Activated T-helper 1 cell treated with Interleukin-2 at 50 U/mL for 16 hours (primary cell): ENCODE results near the gene SLC6A1.

ENCODE experiments used
- DNase-seq: peaks from one replicate; pipeline ENCODE4 v3.0.0-alpha.2; 2020; ENCODE audit warnings: low read depth

Gene SLC6A1

DNA sequence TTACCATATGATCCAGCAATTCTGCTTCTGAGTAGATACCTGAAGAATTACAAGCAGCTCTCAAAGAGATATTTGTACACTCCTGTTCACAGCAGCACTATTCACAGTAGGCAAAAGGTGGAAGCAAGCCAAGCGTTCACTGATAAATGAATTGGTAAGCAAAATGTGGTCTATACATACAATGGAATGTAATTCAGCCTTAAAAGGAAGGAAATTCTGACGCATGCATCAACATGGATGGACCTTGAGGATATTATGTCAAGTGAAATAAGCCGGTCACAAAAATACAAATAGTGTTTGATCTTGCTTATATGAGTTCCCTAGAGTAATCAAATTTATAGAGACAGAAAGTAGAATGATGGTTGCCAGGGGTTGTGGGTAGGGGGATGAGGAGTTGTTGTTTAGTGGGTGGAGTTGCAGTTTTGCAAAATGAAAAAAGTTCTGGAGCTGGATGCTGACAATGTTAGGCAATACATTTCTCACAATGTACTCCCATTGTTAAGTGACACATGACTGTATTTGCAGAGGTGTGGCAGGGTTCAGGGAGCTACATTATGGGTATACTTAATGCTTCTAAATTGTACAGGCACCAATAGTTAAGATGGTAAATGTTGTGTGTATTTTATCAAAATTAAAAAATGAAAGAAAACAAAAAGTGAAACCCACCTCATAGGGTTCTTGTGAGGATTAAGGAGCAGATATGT lies 26.7 kb downstream of the SLC6A1 start:
- no peak for DNase-seq

DNA sequence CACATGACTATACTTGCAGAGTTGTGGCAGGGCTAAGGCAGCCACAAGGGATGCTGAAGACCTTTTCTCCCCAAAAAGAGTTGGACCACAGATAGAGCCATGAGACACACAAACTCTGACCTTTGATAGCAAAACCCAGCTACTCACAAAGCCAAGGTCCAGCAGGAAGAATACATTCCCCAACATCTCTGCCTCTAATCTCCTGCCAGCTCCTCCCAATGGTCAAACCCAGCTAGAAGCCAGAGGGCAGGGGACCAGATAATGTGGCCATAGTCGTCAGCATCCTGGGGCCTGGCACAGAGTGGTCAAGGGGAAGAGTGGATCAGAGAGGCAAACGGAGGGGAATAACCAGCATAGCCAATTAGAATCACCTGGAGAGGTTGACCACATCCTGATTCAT lies 28.2 kb downstream of the SLC6A1 start:
- no peak for DNase-seq

DNA sequence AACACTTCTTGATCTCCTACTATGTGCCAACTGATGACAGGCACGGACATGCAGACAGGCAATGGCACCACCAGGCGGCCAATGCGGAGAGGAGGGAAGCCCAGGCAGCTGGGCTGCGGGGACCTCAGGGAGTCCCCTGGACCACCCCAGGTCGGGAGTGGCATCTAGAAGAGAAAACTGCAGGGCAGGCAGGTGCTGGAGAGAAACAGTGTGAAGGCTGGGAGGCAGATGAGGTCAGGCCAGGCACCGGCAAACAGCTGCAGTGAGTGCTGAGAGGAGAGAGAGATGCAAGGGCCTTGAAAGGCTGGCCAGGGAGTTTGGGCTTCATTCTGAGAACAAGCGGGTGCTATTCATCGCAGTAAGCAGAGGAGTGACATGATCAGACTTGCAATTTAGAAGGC lies 29.1 kb downstream of the SLC6A1 start:
- DNase-seq: no peak

DNA sequence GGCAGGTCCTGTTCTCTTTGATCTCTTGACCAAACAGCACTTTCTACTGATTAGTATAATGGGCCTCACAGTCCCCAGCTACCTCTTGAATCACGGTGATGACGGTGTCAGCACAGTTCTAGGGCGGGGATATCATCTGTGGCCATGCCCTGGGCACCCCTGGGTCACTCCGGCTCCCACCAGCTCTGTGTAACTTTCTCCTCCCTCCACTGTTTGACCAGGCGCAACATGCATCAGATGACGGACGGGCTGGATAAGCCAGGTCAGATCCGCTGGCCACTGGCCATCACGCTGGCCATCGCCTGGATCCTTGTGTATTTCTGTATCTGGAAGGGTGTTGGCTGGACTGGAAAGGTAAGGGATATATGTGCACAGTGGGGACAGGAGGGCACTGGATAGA lies 29.6 kb downstream of the SLC6A1 start:
- no peak for DNase-seq

DNA sequence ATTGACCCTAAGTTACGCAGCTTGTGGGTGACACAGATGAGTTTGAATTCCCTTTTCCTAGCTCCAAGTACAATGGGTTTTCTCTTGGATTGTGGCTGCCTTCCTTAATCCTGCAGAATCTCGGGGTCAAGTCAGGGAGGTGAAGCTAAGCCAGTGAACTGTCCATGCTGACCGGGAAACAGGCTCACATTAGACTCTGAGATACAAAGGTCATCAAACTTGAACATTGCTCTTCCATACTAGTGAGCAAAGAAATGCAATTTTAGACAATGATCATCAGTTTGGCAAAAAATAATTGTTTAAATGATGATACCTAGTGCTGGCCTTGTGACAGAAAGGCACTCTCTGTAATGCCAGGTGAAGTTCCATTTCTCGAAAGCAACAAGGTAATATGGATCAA lies 31.6 kb downstream of the SLC6A1 start:
- no peak for DNase-seq

DNA sequence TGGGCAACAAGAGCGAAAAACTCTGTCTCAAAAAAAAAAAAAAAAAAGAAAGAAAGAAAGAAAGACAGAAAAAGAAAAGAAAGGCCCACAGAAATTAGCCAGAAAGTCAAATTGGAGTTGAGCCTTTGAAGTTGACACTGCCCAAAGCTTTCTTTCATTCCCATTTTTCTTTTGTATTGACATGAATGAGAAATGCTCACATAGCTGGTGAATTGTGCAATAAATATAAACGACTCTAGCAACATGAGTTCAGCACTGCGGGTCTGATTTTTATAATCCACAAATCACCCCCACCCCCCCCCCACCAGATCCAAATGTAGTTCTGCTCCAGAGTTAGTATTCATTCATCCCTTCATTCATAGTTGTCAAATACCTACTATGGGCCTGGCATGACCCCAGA lies 37.4 kb downstream of the SLC6A1 start:
- DNase-seq: no peak

DNA sequence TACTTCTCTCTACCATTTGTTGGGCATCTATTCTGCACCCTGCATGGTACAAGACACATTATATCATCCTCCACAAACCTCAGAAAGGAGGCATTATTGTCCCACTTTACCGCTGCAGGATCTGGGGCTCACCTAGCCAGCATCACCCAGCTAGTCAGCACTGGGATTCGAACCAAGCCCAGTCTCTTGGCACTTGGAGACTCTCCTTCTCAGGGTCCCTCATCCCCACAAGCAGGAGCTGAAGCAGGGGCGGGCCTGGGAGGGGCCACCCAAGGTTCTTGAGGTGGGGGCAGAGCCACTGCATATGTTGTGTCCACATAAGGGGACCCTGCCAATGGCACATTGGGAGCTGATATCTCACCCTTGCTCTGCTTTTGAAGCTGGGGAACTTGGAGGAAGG lies 41.3 kb downstream of the SLC6A1 start:
- DNase-seq: no peak

DNA sequence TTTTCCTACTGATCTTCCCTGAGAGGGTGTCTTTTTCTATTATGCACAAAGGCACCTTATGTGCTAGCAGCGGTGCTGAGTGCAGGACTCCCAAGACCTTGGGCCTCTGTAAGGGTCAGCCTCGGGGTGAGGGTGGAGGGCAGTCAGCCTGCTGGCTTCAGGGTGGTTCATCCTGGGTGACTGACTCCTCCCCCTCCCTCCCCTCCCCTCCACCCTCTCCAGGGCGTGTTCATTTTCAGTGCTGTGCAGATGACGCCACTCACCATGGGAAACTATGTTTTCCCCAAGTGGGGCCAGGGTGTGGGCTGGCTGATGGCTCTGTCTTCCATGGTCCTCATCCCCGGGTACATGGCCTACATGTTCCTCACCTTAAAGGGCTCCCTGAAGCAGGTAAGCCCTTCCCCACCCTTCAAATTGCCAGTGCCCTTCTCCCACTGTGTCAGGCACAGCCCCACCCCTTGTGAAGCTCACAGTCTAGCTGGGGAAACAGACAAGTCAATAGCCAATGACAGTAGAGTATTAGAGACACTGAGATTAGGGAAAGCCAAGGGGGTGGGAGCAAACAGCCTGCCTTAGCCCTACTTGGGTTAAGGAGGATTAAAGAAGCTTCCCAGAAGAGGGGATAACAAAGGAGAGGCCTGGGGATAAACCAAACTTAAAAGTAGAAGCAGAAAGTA lies 41.9 kb downstream of the SLC6A1 start:
- no peak for DNase-seq

DNA sequence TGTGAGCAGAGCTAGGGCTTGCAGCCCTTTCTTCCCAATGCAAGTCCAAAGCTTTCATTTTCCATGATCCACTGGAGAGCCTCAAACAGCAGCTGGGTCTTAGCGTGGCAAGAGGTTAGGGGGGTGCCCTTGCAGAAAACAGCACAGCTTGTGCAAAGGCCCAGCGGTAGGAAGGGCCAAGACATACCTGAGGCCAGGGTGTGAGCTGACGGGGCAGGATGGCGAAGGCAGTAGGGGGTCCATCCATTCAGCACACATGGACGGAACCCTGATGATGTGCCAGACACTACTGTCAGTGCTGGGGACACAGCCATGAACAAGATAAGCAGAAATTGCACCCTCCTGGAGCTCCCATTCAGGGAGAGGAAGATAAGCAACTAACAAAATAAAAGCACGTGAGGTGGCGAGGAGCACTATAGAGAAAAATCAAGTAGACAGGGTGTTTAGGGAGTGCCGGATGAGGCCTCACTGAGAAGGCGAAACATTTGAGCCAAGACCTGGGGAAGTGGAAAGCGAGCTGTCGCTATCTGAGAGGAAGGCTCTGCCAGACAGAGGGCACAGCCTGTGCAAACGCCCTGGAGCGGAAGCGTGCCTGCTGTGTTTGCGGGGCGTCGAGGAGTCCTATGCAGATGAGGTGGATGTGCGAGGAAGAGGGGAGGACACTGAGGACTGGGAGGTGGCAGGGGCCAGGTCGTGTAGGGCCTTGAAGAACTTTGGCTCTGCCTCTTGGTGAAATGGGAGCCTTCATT lies 43.4 kb downstream of the SLC6A1 start:
- no peak for DNase-seq

DNA sequence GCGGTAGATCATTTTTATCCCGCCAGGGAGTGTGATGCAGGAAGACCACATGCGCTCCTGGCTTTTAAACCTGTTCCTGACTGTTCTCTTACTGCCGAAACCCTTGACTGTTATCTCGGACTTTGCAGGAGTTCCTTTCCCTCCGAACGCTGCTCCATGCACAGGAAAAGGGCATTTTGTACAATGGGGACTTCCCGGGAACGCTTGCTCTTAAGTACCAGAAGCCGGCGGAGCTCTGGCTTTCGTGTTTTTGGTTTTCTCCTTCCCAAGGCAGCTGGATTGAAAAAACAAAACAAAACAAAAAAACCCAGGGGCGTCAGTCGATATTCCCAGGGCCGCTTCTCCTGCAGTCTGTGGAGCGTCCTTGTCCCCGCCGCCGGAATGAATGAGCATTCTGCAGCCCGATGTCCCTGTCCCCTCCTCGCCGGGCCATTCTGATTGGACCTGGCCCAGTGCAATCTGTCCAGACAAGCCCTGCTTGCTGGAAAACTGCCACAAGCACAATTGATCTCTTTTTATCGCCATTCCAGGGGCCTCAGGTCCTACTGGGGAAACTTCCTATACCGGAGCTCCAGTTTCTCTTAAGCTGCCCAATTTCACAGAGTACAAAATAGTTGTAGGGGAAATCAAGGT lies 44.8 kb downstream of the SLC6A1 start:
- no peak for DNase-seq

DNA sequence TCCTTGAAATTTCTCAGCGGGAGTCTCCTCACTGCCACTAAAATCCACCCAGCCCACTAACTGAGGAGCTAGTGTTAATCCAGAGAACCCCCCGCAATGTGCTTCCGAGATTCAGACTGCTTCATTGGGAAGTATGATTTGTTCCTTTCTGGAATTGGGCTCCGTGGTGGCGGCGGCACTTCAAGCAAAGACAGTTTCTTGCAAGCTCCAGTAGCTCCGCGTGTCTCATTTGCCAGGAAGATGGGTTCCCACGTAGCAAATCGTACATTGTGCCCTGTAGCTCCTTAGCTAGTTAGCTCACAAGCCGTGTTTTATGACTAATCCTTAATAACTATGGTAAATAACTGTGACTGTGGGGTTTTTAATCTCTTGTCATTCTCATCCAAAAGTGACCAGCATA lies 45.4 kb downstream of the SLC6A1 start:
- DNase-seq: no peak

DNA sequence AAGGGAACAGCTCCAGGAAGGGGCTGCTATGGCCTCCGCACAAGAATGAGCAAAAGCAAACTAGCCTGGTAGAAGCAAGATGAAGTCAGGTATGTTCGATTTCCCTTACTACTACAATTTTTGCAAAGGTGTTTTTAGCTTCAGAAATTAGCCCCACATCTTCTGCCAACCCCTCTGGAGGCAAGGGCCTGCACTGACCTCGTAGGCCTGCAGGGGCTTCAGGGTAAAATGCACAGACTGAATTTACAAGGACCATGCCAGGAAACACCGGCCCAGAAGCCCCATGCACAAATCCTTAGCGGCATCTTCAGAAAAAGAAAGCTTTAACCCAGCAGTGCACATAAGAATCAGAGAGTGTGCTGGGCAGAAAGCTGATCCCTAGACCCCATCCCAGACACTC lies 53.0 kb downstream of the SLC6A1 start:
- DNase-seq: no peak

DNA sequence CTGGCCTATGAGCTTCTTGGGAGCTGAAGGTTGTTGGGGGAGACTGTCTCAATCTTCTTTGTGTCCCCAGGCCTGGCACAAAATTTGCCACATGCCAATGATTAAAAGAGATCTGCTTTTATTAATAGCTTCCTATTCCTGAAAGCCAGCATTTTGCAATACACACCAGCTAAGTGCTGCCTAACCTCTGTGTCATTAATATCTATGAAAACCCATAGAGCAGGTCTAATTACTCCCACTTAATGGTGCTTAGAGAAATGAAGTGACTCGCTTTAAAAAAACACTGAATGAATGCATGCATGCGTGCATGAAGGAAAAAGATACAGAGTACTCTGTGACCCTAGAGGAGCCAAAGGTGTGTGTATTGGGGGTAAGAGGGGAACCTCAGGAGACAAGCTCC lies 55.0 kb downstream of the SLC6A1 start:
- no peak for DNase-seq

DNA sequence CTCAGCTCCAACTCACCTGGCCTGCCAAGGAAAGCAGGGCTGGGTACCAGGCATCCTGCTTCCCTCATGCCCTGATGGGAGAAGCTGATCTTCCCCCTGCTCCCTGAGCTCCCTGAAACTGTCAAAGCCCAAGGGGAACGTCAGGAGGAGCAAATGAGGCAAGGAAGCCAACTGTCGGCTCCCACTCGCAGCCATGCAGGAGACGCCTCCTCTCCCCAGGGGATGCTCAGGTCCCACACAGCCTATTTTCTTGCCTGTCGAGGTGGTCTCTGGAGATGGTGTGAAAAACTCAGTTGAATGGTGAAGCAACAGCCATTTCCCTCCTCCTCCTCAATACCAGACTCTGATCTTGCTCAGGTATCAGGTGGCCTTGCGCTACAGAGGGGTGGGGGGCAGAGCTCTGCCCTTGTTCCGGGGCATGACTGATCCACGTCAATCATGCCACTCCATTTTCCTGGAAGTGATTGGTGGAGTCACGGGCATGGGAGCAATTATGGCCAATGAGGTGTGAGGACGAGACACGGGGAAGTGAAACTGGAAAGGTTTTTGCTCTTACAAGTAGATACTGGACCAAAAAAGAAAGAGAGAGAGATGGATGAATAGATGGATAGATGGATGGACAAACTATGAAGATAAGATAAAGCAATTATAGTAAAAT lies 58.2 kb downstream of the SLC6A1 start:
- DNase-seq: no peak

DNA sequence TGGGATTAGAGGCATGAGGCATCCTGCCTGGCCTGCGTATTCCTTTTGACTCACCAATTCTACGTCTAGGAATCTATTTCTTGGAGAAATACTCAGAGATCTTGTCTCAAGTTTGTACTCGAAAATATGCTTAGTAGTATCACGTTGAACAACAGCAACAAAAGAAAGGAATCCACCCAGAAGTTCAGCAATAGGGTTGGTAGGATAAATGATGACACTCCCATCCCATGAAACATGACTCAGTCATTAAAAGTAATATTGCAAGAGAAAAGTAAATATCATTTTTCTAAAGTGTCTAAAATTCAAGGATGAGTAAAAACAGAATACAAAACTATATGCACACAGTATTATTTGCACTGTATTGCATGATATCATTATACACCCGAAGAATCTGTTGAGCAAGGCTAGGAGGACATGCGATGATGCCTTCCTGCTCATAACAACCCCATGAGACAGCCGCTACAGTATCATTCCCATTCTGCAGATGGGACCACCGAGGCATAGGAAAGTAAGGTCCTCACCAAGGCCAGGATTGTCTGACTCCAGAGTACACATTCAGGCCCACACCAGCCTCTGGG lies 61.5 kb downstream of the SLC6A1 start:
- no peak for DNase-seq

DNA sequence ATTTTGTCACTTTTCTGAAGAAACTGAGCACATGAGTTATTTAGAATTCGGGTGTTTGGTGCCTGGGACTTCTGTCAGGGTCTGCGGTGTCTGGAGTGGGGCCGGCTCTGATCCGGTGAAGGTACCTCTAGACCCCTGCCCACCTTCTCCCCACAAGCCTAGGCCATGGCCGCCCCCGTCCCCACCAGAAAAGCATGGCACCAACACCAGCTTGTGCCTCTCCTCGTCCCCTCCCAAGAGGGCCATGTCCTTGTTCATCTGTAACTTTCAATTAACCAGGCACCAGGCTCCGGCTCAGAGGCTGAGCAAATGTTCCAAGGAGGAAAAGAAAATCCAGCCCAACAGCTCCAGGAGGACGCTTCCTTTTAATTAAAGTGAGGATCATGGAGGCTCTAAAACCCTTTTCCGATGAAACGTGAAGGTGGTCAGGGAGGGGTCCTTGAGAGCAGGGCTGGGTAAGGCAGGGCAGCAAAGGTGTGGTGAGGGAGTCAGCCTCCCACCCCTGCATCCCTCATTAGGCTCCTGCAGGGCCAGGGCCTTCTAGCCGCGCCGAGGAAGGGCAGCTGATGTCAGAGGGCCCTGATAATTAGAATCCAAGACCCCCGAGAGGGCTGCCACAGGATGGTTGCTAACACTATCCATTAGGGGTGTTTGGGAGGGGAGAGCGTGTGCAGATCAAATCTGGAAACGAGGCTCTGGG lies 62.3 kb downstream of the SLC6A1 start:
- no peak for DNase-seq

DNA sequence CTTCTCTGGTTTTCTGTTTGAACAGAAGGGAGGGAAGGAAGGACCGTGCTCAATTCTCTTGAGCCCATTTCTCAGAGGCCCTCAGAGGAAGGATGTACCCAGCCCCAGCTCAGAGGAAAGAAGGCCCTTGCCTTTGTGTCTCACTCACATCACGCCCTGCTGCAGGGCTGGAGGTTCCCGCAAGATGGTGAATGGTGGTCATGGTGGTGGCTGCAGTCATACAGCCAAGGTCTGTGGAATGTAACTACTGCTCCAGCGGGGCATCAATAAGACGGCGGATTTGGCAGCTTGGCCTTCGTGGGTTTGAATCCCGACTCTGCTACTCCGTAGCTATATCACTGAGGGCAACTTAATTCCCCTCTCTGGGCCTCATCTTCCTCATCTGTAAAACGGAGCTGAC lies 62.9 kb downstream of the SLC6A1 start:
- no peak for DNase-seq

DNA sequence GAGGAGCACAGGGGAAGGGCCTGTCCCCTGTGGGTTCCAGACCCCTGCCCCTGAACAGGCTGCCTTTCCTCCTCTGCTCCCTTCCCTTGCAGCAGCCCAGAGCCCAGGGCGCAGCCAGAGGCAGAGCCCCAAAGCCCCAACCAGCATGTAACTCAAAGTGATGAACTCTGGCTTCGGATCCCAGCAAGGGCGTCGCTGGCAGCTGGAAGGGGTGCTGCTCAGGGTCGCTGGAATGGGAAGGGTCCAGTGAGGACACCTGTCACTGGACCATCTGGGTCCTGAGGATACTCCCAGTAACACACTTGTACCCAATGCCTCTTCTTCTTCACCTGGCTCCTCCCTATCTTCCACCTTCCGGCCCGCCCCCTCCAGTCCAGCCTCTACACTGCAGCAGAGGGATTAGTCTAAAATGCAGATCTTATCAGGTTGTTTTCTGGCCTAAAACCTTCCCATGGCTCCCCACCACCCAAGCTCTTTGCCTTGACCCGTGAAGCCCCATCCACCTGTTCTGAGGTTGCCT lies 64.0 kb downstream of the SLC6A1 start:
- no peak for DNase-seq

DNA sequence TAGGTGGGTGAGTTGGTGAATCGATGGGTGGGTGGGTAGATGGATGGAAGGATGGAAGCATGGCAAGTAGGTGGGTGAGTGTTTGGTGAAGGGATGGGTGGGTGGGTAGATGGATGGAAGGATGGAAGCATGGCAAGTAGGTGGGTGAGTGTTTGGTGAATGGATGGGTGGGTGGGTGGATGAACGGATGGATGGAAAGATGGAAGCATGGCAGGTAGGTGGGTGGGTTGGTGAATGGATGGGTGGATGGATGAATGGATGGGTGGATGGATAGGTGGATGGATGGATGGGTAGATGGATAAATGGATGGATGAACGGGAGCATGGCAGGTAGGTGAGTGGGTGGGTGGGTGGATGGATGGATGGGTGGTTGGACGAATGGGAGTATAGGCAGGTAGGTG lies 65.1 kb downstream of the SLC6A1 start:
- no peak for DNase-seq

DNA sequence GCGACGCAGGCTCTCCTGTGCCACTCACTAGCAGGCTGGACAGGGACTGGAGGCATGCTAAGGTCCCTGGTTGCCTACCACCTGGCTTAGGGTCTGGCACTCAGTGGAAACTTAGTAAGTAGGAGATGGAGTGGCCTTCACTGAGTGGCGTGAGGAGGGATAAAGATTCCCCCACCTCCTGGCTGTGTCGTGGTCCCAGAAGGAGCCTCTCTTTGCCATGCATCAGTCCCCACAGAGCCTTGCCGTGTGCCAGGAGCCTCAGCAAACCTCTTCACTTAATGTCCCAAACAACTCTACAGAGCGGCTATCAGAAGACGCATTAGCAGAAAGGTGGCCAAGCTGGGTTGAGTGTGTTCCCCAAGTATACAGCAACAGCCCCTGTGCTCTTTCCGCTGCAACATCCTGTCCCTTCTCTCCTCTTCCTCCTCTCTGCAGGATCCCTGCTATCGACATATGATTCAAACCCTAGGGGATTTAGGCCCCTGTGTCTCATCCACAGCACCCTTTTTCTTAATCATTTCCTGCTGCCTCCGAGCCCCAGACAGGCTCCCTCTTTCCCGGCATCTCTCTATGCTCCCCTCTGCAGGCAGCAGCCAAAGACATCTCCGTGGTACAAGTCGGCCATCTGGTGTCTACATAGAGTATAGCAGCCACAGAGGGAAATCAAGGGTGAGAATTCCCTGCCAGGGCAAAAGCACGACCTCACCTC lies 66.7 kb downstream of the SLC6A1 start:
- no peak for DNase-seq

DNA sequence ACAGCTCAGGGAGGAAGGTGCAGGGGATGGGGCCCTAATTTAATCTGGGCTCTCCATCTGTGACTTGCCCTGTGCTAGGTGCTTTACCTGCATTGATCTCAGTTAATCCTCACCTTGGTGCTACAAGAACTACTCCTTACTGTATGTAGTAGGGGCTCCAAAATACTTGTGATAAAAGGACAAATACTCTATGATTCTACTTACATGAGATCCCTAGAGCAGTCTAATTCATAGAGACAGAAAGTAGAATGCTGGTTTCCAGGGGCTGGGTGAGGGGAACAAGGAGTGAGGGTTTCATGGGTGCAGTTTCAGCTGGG lies 67.2 kb downstream of the SLC6A1 start:
- no peak for DNase-seq
